NCI-H1092 treated with DMSO at 0.1 percent for 48 hours (cell line): Measurements from ENCODE around the gene AUH.
"Not testable (repeated sequence)": the region's sequence is repeated elsewhere in the genome, so short reads cannot be mapped to it uniquely, and the experiment has no call there.

ENCODE experiments used
- DNase-seq: peaks from one replicate; lab custom pipeline; 2025; lab: John Stamatoyannopoulos, UW

The AUH gene, protein sequence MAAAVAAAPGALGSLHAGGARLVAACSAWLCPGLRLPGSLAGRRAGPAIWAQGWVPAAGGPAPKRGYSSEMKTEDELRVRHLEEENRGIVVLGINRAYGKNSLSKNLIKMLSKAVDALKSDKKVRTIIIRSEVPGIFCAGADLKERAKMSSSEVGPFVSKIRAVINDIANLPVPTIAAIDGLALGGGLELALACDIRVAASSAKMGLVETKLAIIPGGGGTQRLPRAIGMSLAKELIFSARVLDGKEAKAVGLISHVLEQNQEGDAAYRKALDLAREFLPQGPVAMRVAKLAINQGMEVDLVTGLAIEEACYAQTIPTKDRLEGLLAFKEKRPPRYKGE

GRCh38 chr9:91361291-91362050 lies at the start of gene AUH:
AUH (minus strand) TSS chr9:91361918; CDS start chr9:91361889, 29 bp downstream.
- peak; percentile 66 for DNase-seq

- DNase-seq = no peak
Observed at GRCh38 chr9:91411096-91411771, 49.5 kb upstream of the AUH start.

- DNase-seq = no peak
Observed at GRCh38 chr9:91410161-91410560, 48.4 kb upstream of the AUH start.

- no peak for DNase-seq
Observed at GRCh38 chr9:91408475-91408874, 46.8 kb upstream of the AUH start.

DNA sequence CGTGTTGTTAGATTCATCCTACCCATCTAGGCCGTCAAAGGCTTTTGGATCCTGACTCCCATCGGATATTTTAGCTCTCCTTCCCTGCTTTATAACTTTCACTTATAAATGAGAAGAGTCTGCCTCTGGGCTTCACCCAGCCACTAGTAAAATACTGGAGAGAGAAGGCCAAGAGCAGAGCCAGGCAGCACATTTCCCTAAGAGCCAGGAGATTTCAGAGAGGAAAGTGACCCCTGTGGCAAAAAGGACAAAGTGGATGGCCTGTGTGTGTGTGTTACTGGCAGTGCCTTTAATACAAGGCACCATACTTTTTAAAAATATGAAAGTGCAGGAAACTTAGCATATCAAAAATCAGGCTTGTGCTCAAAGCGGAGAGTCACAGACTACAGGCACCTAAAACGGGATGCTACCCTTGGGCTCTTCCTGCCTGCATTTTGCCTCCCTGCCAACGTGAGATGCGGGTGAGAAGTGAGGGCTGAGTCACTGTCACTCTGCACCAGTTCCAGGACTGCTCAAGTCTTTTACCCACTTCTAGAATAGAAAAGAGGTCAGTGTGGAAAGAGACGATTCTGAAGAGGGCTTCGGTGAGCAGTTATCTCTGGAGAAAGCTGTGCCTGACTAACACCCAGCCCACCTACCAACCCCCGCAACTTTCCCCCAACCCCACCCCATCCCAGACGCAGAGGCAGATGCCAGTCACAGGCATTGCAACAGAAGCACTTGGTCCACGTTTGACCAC lies 46.0 kb upstream of the AUH start:
- DNase-seq = no peak

DNA sequence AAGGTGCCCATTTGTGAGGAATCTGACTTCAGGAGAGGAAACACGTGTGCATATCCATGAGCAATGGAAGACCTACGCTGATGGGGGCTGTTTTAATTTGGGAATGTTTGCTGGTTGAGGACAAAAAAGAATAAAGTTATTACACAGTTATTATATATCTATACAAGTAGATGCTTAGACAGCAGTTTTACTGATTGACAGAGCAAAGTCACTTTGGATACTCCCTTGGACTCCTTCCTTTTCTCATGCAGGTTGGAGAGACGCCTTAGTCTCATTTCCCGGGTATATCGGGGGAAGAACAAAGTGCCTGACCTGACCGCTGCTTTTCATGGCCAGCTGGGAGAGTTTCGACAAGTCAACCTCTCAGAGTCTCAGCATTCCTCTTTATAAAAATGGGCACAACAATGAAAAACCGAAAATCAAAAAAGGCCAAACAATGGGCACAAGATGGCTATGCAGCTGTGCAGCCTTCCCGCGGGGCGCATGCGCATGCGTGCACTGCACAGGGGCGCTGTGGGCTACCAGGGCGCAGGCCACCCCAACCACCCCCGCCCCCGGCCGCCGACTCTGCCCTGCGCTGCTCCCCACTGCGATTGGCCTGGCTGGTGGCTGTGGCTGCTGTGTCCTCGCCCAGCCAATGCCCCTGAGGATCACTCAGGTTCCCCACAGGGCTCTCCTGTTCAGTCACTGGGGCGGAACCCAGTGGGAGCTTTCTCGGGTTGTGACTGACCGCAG lies 43.8 kb upstream of the AUH start:
- no peak for DNase-seq

DNA sequence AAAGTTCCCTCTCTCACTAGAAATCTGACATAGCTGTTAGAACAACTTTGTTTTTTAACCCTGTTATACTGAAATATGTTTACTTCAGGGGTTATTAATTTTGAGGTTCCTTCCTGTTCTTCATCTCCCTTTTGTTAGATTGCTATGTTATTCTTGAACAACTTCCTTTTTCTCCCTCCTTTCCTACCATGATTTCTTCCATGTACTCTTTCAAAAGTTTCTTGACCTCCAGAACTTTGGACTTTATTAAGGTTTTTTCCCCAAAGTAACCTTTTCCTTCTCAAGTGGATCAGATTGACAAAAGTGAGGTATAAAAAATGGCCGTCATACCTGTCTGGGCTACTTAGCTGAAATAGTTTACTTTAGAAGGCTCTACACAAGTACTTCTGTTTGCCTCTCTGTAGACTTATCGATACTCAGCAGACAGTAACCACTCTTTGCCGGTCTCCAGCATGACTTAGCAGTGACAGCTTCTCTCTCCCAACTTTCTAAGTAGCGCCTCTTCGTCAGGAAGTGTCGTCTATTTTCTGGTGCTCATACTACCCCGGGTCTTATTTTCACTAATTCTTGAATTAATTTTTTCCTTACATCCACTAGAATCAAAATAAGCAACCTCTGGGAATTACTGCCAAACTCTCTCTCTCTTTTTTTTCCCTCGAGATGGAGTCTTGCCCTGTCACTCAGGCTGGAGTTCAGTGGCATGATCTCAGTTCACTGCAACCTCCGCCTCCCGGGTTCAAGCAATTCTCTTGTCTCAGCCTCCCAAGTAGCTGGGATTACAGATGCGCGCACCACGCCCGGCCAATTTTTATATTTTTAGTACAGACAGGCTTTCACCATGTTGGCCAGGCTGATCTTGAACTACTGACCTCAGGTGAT lies 42.2 kb upstream of the AUH start:
- no peak for DNase-seq

DNA sequence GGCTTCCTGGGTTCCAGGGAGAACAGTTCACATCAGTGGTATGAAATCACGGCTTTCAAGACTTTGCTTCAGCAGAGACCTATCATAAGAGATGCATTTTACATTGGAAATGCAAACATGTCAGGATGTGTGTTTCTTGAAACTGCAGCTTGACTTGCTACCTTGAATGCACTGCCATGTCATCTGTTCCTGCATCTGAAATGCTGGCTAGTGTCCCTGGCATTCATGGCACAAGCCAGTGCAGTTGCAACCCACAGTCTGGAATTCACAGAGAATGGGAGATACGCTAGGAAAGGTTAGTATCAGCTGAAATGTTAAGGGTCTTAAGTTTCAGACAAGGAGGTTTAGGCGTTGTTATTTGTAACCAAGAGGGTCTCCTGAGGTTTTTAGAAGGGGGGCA lies 37.2 kb upstream of the AUH start:
- DNase-seq = no peak

DNA sequence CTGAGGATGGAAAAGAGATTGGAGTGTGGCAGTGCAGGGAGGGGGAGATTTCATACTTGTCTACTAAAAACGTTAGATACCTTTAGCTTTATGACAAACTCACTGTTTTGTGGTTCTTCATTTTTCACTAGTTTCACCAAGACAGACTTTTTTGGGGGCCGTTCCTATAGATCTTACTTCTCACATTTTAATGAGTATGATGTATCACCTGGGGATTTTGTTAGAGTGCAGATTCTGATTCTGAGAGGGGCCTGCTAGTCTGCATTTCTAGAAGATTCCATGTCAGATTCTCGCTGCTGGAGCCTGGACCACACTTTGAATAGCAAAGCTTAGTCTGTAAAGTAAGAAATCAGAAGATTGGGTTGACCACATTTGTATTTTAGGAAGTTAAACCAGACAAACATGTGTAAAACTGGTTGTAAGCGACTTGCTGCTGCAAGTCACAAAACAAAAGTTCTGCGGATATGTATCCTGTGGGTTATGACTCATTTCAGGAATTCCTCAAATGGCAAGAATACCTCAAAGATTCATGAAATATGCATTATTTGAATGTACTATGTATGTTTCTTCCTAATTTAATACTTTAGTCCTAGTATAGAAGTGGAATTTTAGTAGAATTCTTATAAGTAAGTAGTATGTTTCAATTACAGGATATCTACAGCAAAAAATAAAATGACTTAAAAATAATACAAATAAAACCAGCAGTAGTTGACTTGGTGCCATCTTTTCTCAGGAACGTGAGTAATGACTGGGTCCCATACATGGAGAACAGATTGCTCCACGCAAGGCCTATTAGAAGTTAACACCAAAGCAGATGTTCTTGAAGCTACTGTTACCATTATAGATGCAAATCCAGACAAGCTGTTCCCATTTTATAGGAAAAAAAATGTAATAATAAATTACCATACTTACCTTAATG lies 34.1 kb upstream of the AUH start:
- DNase-seq = no peak

DNA sequence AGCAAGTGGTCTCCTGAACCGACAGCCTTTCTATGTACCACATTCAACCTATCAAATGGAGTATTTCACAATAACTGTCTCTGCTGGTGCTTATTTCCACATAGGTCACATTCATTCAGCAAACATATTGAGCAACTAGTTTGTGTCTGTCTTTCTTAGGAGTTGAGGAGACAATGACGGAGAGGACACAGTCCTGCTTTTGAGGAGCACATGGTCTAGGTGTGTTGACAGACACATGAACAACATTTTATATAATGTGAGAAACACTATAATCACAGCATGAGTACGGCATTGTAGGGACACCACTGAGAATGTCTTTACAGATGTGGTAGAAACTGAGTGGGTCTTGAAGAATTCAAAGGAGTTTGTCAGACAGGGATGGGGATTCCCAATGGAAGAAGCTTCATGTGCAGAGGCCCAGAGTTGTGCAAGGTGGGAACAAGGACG lies 33.4 kb upstream of the AUH start:
- no peak for DNase-seq

GRCh38 chr9:91393826-91394225 lies 32.1 kb upstream of the AUH start:
- no peak for DNase-seq

GRCh38 chr9:91392435-91392834 lies 30.7 kb upstream of the AUH start:
- no peak for DNase-seq

GRCh38 chr9:91391818-91392217 lies 30.1 kb upstream of the AUH start:
- DNase-seq = no peak

- no peak for DNase-seq
Observed at GRCh38 chr9:91391412-91391811, 29.7 kb upstream of the AUH start.

- DNase-seq = not testable (repeated sequence)
Observed at GRCh38 chr9:91389686-91390085, 28.0 kb upstream of the AUH start.

DNA sequence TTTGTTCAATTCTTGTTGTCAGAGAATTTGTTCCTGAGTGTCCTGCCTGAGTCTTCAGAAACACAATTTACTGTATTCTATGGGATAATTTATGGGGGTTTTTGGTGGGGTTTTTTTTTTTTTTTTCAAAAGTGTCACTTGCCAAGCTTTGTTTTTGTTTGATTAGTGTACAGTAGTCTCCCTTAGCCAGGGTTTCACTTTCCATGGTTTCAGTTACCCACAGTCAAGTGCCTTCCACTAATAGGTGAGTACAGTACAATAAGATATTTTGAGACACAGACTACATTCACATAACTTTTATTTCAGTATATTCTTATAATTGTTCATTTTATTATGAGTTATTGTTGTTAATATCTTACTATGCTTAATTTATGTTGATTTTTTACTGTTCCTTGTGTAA lies 25.0 kb upstream of the AUH start:
- DNase-seq = no peak

DNA sequence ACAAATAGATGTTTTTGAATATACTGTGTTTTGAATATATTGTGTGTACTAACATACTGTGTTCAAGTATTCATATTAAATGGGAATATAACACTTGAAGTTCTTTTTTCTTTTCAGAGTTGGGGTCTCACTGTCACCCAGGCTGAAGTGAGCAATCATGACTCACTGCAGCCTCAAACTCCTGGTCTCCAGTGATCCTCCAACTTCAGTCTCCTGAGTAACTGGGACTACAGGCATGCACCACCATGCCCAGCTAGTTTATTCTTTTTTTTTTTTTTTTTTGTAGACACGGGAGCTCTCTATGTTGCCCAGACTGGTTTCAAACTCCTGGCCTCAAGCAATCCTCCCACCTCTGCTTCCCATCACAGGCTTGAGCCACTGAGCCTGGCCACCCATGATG lies 23.2 kb upstream of the AUH start:
- no peak for DNase-seq

DNA sequence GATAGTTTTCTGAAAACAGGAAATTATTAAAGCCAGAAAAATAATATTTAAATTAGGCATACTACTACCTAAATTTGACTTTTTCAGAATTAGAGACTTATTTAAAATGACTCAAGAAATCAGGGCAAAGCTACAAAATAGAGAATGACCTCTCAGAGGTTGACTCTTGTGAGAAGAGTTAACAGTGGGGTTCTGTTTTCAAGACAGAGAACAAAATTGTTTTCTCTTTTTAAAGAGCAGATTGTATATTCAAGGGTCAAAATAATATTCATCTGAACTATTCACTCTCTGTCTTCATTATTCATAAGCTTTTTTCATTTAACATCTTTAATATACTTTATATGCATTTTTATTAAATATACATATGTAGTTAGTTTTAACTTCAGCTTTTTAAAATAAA lies 21.9 kb upstream of the AUH start:
- no peak for DNase-seq

DNA sequence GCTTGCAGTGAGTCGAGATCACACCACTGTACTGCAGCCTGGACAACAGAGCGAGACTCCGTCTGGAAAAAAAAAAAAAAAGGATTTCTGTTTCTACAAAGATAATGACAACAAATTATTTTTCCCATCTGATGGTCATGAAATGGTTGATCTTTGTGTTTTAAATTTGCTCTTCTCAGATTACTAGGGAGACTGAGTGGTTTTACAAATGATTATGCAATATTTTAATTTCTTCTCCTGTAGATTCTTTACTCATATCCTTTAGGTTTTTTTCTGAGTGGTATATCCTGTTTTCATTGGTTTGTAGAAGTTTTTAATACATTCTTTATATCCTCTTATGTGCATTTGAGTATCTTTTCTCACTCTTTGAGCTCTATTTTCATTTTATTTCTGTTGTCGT lies 20.6 kb upstream of the AUH start:
- DNase-seq = no peak
